Kidney epithelial cell (primary cell): ENCODE results near the gene FMNL2. TPM values are rescaled to one million over a fixed set of nuclear protein-coding genes. Genes with fewer than 3 reads are reported as not detected.
A peak's percentile ranks its signal among the peaks of the same experiment; 100 is the strongest.

ENCODE experiments used
- DNase-seq: peaks from one replicate; pipeline ENCODE4 v3.0.0-alpha.2; 2010; ENCODE audit warnings: low read depth
- H3K27me3 ChIP-seq: 2 replicates; pipeline ENCODE4 v1.6.0; 2011; ENCODE audit warnings: low read length; ENCODE audit not compliant: control insufficient read depth, insufficient read depth
- H3K36me3 ChIP-seq: 2 replicates; pipeline ENCODE4 v1.5.1; 2011; ENCODE audit warnings: low read length; ENCODE audit not compliant: control insufficient read depth, insufficient read depth
- H3K4me3 ChIP-seq: 2 replicates; pipeline ENCODE4 v1.5.1; 2011; ENCODE audit warnings: low read depth, mild to moderate bottlenecking, control low read depth, low read length
- total RNA-seq: library from RNA; depleted of rRNA; stranded (reverse); fragments of >200 nt; gene quantifications from 2 replicates; pipeline ENCODE4 v1.2.3, GENCODE V29; 2015
- TF ChIP-seq, protein P1 (sequence below): IDR thresholded peaks from 2 replicates; pipeline ENCODE4 v1.5.1; 2011; ENCODE audit warnings: mild to moderate bottlenecking, moderate library complexity, low read length, control low read depth, inconsistent platforms; ENCODE audit not compliant: insufficient read depth, poor library complexity, severe bottlenecking

FMNL2 gene
- total RNA-seq, 1 donor from 2014 or later = 68.0 TPM

DNA sequence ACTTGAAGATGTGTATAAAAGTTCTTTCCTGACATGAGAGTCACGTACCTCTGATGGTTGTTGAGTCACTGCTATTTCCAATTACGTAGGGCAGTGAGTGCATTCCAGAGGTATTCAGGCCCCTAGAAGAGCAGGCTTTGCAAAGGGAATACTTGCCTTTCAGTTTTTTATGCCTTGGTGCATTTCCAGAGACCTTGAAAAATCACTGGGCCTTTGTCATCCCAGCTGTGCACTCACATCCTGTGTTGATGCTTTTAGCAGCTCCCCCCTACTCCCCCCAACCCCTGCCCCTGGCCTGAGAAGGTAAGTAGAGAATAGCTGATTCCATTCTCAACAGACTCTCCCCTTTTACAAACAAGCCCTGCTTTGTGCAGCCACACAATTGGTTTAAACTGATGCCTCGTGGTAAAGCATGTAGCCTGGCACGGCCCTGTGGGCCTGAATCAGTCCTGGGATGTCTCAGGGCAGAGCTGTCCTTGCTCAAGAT lies 208.1 kb downstream of the FMNL2 start:
- Histone ChIP-seq H3K27me3 (no peaks in the 10 kb centered on the region), H3K4me3 (no peak overlapping the region), H3K36me3 (no peaks in the 10 kb centered on the region)
- DNase-seq = peak; percentile 97
- TF ChIP-seq, protein P1, sequence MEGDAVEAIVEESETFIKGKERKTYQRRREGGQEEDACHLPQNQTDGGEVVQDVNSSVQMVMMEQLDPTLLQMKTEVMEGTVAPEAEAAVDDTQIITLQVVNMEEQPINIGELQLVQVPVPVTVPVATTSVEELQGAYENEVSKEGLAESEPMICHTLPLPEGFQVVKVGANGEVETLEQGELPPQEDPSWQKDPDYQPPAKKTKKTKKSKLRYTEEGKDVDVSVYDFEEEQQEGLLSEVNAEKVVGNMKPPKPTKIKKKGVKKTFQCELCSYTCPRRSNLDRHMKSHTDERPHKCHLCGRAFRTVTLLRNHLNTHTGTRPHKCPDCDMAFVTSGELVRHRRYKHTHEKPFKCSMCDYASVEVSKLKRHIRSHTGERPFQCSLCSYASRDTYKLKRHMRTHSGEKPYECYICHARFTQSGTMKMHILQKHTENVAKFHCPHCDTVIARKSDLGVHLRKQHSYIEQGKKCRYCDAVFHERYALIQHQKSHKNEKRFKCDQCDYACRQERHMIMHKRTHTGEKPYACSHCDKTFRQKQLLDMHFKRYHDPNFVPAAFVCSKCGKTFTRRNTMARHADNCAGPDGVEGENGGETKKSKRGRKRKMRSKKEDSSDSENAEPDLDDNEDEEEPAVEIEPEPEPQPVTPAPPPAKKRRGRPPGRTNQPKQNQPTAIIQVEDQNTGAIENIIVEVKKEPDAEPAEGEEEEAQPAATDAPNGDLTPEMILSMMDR = no peak

DNA sequence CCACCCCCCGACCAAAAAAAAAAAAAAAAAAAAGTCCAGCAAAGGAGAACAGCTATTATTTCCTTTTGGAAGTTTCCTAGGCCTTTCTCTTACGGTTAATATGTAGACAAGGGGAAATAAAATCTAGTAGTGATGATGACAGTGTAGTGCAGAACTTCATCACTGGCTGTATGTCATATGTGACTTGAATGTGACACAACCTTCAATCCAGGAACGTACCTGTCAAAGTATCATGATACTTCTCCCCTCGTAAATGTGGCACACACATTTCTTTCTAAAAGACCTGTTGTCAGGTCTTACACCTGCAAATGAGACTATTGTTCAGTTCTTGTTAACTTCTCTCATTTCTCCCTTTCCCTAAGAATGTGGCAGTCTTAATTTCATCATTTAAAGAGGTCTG lies 208.7 kb downstream of the FMNL2 start:
- H3K4me3 ChIP-seq = no peak overlapping the region
- TF ChIP-seq, protein P1 = no peak
- DNase-seq = no peak
- no peaks in the 10 kb centered on the region for H3K27me3 ChIP-seq
- H3K36me3 ChIP-seq = no peaks in the 10 kb centered on the region

DNA sequence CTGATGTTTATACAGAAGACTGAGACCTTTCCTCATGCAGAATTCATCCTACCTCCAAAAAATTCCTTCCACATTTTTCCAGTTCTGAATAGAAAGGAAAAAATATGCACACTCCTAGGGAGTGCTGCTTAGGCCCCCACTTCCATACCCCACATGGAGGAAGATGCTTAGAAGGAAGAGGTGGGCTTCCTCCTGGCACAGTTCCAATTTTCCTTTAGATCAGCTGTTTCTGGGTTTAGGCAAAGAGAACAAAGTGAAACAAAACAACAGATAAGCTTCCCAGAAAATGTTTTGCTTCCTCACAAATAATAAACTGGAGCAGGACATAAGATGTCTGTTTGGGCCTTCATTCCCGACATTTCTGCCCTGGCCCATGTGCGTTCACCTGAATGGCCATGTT lies 209.7 kb downstream of the FMNL2 start:
- TF ChIP-seq, protein P1 = no peak
- Histone ChIP-seq H3K27me3 (no peaks in the 10 kb centered on the region), H3K36me3 (no peaks in the 10 kb centered on the region), H3K4me3 (no peak overlapping the region)
- DNase-seq = no peak

DNA sequence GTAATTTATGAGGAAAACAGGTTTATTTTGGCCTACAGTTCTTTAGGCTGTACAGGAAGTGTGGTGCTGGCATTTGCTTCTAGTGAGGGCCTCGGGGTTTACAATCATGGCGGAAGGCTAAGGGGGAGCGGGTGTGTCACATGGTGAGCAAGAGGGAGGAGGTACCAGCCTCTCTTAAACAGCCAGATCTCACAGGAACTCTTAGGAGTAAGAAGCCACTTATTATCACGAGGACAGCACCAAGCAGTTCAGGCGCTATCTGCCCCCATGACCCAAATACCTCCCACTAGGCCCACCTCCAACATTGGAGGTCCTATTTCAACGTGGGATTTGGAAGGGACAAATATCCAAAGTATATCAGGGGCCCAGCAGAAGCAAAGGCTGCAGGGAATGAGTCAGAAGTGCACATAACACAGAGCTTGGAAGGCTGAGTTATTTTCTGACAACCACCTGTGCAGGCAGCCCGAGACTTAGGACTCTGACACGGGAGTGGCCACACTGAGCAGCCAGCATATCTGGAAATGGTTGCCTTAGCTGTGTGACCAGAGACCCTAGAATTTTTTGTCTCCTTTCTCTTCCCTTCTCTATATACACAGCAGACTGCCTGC lies 211.4 kb downstream of the FMNL2 start:
- DNase-seq = no peak
- Histone ChIP-seq H3K36me3 (no peaks in the 10 kb centered on the region), H3K27me3 (no peaks in the 10 kb centered on the region), H3K4me3 (no peak overlapping the region)
- TF ChIP-seq, protein P1 = no peak

GRCh38 chr2:152548111-152548875 lies 213.3 kb downstream of the FMNL2 start:
- Histone ChIP-seq H3K4me3 (no peak overlapping the region), H3K27me3 (no peaks in the 10 kb centered on the region), H3K36me3 (no peaks in the 10 kb centered on the region)
- TF ChIP-seq, protein P1 = no peak
- DNase-seq = no peak
